IMR-90 (cell line): ENCODE data around the gene RIMBP3B. TPM values are rescaled to one million over a fixed set of nuclear protein-coding genes. Genes with fewer than 3 reads are reported as not detected.
"Not testable (repeated sequence)": the region's sequence is repeated elsewhere in the genome, so short reads cannot be mapped to it uniquely, and the experiment has no call there.

Experiments used
- ATAC-seq: fragments of 200-7000 bp; cut with Tn5 transposase; 2 replicates; pipeline ENCODE4 v1.9.1; 2020; ENCODE audit warnings: low read depth, mild to moderate bottlenecking, moderate library complexity
- BruUV-seq: library from RNA; stranded (reverse); fragments of 400-500 nt; replicated peaks from 2 replicates; lab custom pipeline; 2021; lab: Mats Ljungman, UMichigan
- CTCF ChIA-PET: fragments of 300-600 bp; formaldehyde crosslinking; extraction: SDS; loops from one replicate; lab custom pipeline; 2021; ENCODE audit warnings: antibody characterized with exemption; lab: Yijun Ruan, JAX
- POLR2A ChIA-PET: fragments of 300-600 bp; sonication (Branson Sonifier 250); formaldehyde crosslinking; loops from one replicate; lab custom pipeline; 2022; ENCODE audit warnings: antibody characterized with exemption; ENCODE audit not compliant: unreplicated experiment; lab: Charles Lee
- DNase-seq: peaks from one replicate; pipeline ENCODE4 v3.0.0; 2013
- H2AFZ ChIP-seq: replicated peaks from 2 replicates; pipeline ENCODE3; 2013; ENCODE audit warnings: low read length, mild to moderate bottlenecking; ENCODE audit not compliant: poor library complexity
- H2AK5ac ChIP-seq: 2 replicates; pipeline ENCODE4 v1.6.1; 2013; ENCODE audit warnings: low read depth, low read length, inconsistent platforms
- H2AK9ac ChIP-seq: replicated peaks from 2 replicates; pipeline ENCODE3; 2013; ENCODE audit warnings: mild to moderate bottlenecking, low read depth, low read length, moderate library complexity; ENCODE audit not compliant: poor library complexity
- H2BK120ac ChIP-seq: 2 replicates; pipeline ENCODE4 v1.6.1; 2013; ENCODE audit warnings: low read depth, low read length, inconsistent platforms
- H2BK15ac ChIP-seq: 3 replicates; pipeline ENCODE4 v1.6.1; 2013; ENCODE audit warnings: low read depth, low read length, inconsistent platforms
- H2BK20ac ChIP-seq: 2 replicates; pipeline ENCODE4 v1.6.1; 2013; ENCODE audit warnings: low read depth, mild to moderate bottlenecking, inconsistent platforms, low read length, moderate library complexity
- H2BK5ac ChIP-seq: 2 replicates; pipeline ENCODE4 v1.6.1; 2013; ENCODE audit warnings: mild to moderate bottlenecking, low read depth, low read length, inconsistent platforms; ENCODE audit not compliant: poor library complexity, severe bottlenecking
- H3K14ac ChIP-seq: replicated peaks from 2 replicates; pipeline ENCODE4 v1.6.1; 2013; ENCODE audit warnings: low read depth, low read length, inconsistent platforms
- H3K18ac ChIP-seq: 2 replicates; pipeline ENCODE4 v1.6.1; 2013; ENCODE audit warnings: low read depth, low read length, control low read depth
- H3K23ac ChIP-seq: 2 replicates; pipeline ENCODE4 v1.6.1; 2013; ENCODE audit warnings: low read depth, low read length, inconsistent platforms
- H3K27ac ChIP-seq: 2 replicates; pipeline ENCODE4 v1.5.1; 2013; ENCODE audit warnings: mild to moderate bottlenecking, control low read depth, low read length; ENCODE audit not compliant: insufficient read depth
- H3K27me3 ChIP-seq: 2 replicates; pipeline ENCODE4 v1.6.1; 2013; ENCODE audit warnings: low read length; ENCODE audit not compliant: control insufficient read depth, insufficient read depth
- H3K36me3 ChIP-seq: 2 replicates; pipeline ENCODE4 v1.6.1; 2013; ENCODE audit warnings: low read length, mixed read lengths; ENCODE audit not compliant: control insufficient read depth, insufficient read depth
- H3K4ac ChIP-seq: 2 replicates; pipeline ENCODE4 v1.6.1; 2013; ENCODE audit warnings: low read depth, low read length, inconsistent platforms
- H3K4me1 ChIP-seq: 2 replicates; pipeline ENCODE4 v1.6.1; 2013; ENCODE audit warnings: low read length, mixed read lengths; ENCODE audit not compliant: control insufficient read depth, insufficient read depth
- H3K4me2 ChIP-seq: 2 replicates; pipeline ENCODE4 v1.6.1; 2013; ENCODE audit warnings: low read depth, mild to moderate bottlenecking, control low read depth, low read length, moderate library complexity
- H3K4me3 ChIP-seq: 2 replicates; pipeline ENCODE4 v1.5.1; 2013; ENCODE audit warnings: low read depth, mild to moderate bottlenecking, control low read depth, low read length, moderate library complexity; ENCODE audit not compliant: insufficient read depth
- H3K56ac ChIP-seq: 2 replicates; pipeline ENCODE4 v1.6.1; 2013; ENCODE audit warnings: low read length, inconsistent platforms; ENCODE audit not compliant: insufficient read depth; ENCODE audit errors: extremely low read depth
- H3K79me1 ChIP-seq, 2 experiments: 2 replicates each; pipeline ENCODE4 v1.6.1; 2013; ENCODE audit warnings: low read length in 2 of 2, inconsistent platforms in 1 of 2, low read depth in 1 of 2
- H3K9ac ChIP-seq: 2 replicates; pipeline ENCODE4 v1.6.1; 2013; ENCODE audit warnings: low read depth, low read length, control low read depth
- H3K9me1 ChIP-seq: 2 replicates; pipeline ENCODE4 v1.6.1; 2013; ENCODE audit warnings: low read length, inconsistent platforms; ENCODE audit not compliant: insufficient read depth
- H3K9me3 ChIP-seq: 2 replicates; pipeline ENCODE4 v1.6.1; 2013; ENCODE audit warnings: low read length; ENCODE audit not compliant: control insufficient read depth, insufficient read depth
- H4K20me1 ChIP-seq: 2 replicates; pipeline ENCODE4 v1.6.1; 2013; ENCODE audit warnings: low read length, inconsistent platforms; ENCODE audit not compliant: insufficient read depth
- H4K5ac ChIP-seq: 2 replicates; pipeline ENCODE4 v1.6.1; 2013; ENCODE audit warnings: mild to moderate bottlenecking, low read depth, low read length, control low read depth
- H4K8ac ChIP-seq, 2 experiments: 2 replicates each; pipeline ENCODE4 v1.6.1; 2013; ENCODE audit warnings: low read depth in 2 of 2, low read length in 2 of 2, control low read depth in 1 of 2, inconsistent platforms in 1 of 2
- H4K91ac ChIP-seq: 2 replicates; pipeline ENCODE4 v1.6.1; 2013; ENCODE audit warnings: low read depth, low read length, inconsistent platforms; ENCODE audit not compliant: insufficient read depth
- WGBS, 2 experiments: methylation state at CpG; one replicate each; pipeline versions ENCODE4 v1.1.5 to v1.1.7; 2013; ENCODE audit warnings: missing lambda C conversion rate in 2 of 2; ENCODE audit not compliant: insufficient read length in 1 of 2; ENCODE audit errors: extremely low coverage in 2 of 2; 5-methylcytosine and 5-hydroxymethylcytosine counted together
- dilution Hi-C: fragments of 300-500 bp; cut with HindIII; formaldehyde crosslinking; loops from one replicate; pipeline ENCODE4 v1.14.3; 2018; ENCODE audit warnings: low sequenced_read_pairs; ENCODE audit not compliant: unreplicated experiment
- in situ Hi-C: fragments of 300-500 bp; cut with MboI; formaldehyde crosslinking; loops from 3 replicates; pipeline ENCODE4 v1.14.3; 2019; ENCODE audit warnings: low sequenced_read_pairs, inconsistent platforms, mixed read lengths
- intact Hi-C: fragments of 100-400 bp; cut with micrococcal nuclease; formaldehyde crosslinking; loops from 2 replicates; pipeline ENCODE4 v1.10.0; 2022
- polyA plus RNA-seq, 3 experiments: library from polyadenylated mRNA; depleted of rRNA; stranded (reverse); fragments of >200 nt; gene quantifications; 2 replicates each; pipeline ENCODE4 v1.2.3, GENCODE V29; 2012; ENCODE audit warnings: low replicate concordance in 1 of 3
- total RNA-seq: library from RNA; depleted of rRNA; stranded (reverse); fragments of >200 nt; gene quantifications from 2 replicates; pipeline ENCODE4 v1.2.3, GENCODE V29; 2012

RIMBP3B gene
- total and polyA plus RNA-seq, 2 of the 4 experiments (the other 2 are of a cell fraction), result 0.07 to 0.18 TPM

- H3K4me1 ChIP-seq, H3K18ac ChIP-seq, dilution Hi-C loops, H2BK5ac ChIP-seq, H4K20me1 ChIP-seq, H3K56ac ChIP-seq, H3K4ac ChIP-seq, H3K14ac ChIP-seq, H3K27ac ChIP-seq, H2BK20ac ChIP-seq, H2AFZ ChIP-seq, CTCF ChIA-PET, H4K8ac ChIP-seq, intact Hi-C loops, H4K5ac ChIP-seq, H3K9me3 ChIP-seq, H3K27me3 ChIP-seq, H2BK120ac ChIP-seq, H3K36me3 ChIP-seq, BruUV-seq, POLR2A ChIA-PET, H2AK9ac ChIP-seq, H3K23ac ChIP-seq, H4K91ac ChIP-seq, H2BK15ac ChIP-seq, DNase-seq, H3K79me1 ChIP-seq, in situ Hi-C loops, H3K4me2 ChIP-seq, H3K9ac ChIP-seq, H3K4me3 ChIP-seq, H2AK5ac ChIP-seq, H3K9me1 ChIP-seq: not testable (repeated sequence)
- peak; percentile 42; the same call in 1 of the 2 replicates for ATAC-seq
- WGBS, 2 experiments, result no CpG with 5 or more reads among the region's 9 CpGs
Observed at GRCh38 chr22:21390013-21390412, 6.5 kb downstream of the RIMBP3B start.

GRCh38 chr22:21394613-21395012 lies 11.1 kb downstream of the RIMBP3B start:
- H4K8ac ChIP-seq, H3K18ac ChIP-seq, H2BK5ac ChIP-seq, H3K9me1 ChIP-seq, H3K9me3 ChIP-seq, intact Hi-C loops, H2AFZ ChIP-seq, H3K4me2 ChIP-seq, DNase-seq, H3K56ac ChIP-seq, H2AK5ac ChIP-seq, in situ Hi-C loops, H4K5ac ChIP-seq, ATAC-seq, H3K4me1 ChIP-seq, H3K4me3 ChIP-seq, H3K9ac ChIP-seq, H2AK9ac ChIP-seq, H4K20me1 ChIP-seq, dilution Hi-C loops, H3K23ac ChIP-seq, H2BK120ac ChIP-seq, POLR2A ChIA-PET, H3K27me3 ChIP-seq, H3K4ac ChIP-seq, H2BK15ac ChIP-seq, H3K79me1 ChIP-seq, H3K36me3 ChIP-seq, H2BK20ac ChIP-seq, H3K27ac ChIP-seq, CTCF ChIA-PET, BruUV-seq, H3K14ac ChIP-seq, H4K91ac ChIP-seq: not testable (repeated sequence)
- WGBS, 2 experiments, result no CpG with 5 or more reads among the region's 7 CpGs
